K562 (cell line): ENCODE data around the gene ACAT1. TPM values are rescaled to one million over a fixed set of nuclear protein-coding genes. Genes with fewer than 3 reads are reported as not detected.

ENCODE experiments used
- CCNT2 ChIP-seq: IDR thresholded peaks from 2 replicates; pipeline ENCODE4 v1.6.1; 2011; ENCODE audit warnings: borderline replicate concordance, low read depth, mild to moderate bottlenecking, moderate library complexity, mixed read lengths, low read length; ENCODE audit not compliant: insufficient read length; ENCODE audit errors: extremely low read depth
- CHD4 ChIP-seq: fragments of 200-600 bp; sonication (generic); IDR thresholded peaks from 3 replicates; pipeline ENCODE4 v1.6.1; 2012; ENCODE audit warnings: low read depth, mild to moderate bottlenecking, mixed read lengths, low read length, inconsistent platforms; ENCODE audit not compliant: insufficient read depth, insufficient replicate concordance, poor library complexity, severe bottlenecking
- DPF2 ChIP-seq: fragments of 450-650 bp; IDR thresholded peaks from 2 replicates; pipeline ENCODE4 v1.6.1; 2016
- EP400 ChIP-seq: fragments of 450-650 bp; IDR thresholded peaks from 2 replicates; pipeline ENCODE4 v1.6.1; 2017; ENCODE audit warnings: antibody characterized with exemption, mild to moderate bottlenecking, moderate library complexity
- FOXA3 ChIP-seq, 2 experiments: fragments of 450-650 bp in 1 of 2; sonication (generic) in 1 of 2; formaldehyde crosslinking; IDR thresholded peaks in 1 of 2; conservative IDR thresholded peaks in 1 of 2; 2 replicates each; pipeline versions ENCODE4 v1.4.0 to v1.8.0; 2020 to 2022; ENCODE audit warnings: mild to moderate bottlenecking in 2 of 2, missing genetic modification reagents in 1 of 2
- MYC ChIP-seq, 2 experiments: fragments of 250-450 bp in 1 of 2; sonication (Bioruptor Pico) in 1 of 2; IDR thresholded peaks; 2 replicates each; pipeline versions ENCODE4 v1.5.1 to v1.6.1; 2012 to 2021; ENCODE audit warnings: low read depth in 2 of 2, borderline replicate concordance in 1 of 2, improper control_type of control experiment in 1 of 2, low read length in 1 of 2, mild to moderate bottlenecking in 1 of 2, moderate library complexity in 1 of 2
- NFRKB ChIP-seq: fragments of 450-650 bp; IDR thresholded peaks from 2 replicates; pipeline ENCODE4 v1.6.1; 2016; ENCODE audit warnings: low read depth
- OTX1 ChIP-seq: fragments of 450-650 bp; formaldehyde crosslinking; IDR thresholded peaks from 2 replicates; pipeline ENCODE4 v1.4.0; 2022; ENCODE audit warnings: mild to moderate bottlenecking
- POLR2B ChIP-seq: fragments of 450-650 bp; IDR thresholded peaks from 2 replicates; pipeline ENCODE4 v1.6.1; 2018; ENCODE audit warnings: low read depth; ENCODE audit not compliant: partially characterized antibody
- SP1 ChIP-seq: sonication (generic); formaldehyde crosslinking; IDR thresholded peaks from 2 replicates; pipeline ENCODE4 v1.8.1; 2022; ENCODE audit warnings: mild to moderate bottlenecking, missing genetic modification reagents
- SRSF9 ChIP-seq: fragments of 200-400 bp; formaldehyde crosslinking; IDR thresholded peaks from 2 replicates; pipeline ENCODE4 v1.6.1; 2017; ENCODE audit warnings: low read depth, low read length, borderline replicate concordance
- TFAM ChIP-seq: fragments of 250-450 bp; sonication (Bioruptor Pico); conservative IDR thresholded peaks from 2 replicates; pipeline ENCODE4 v1.5.0; 2021; ENCODE audit warnings: mild to moderate bottlenecking, moderate library complexity
- ZC3H8 ChIP-seq: fragments of 450-650 bp; IDR thresholded peaks from 2 replicates; pipeline ENCODE4 v1.6.1; 2017
- ZNF431 ChIP-seq: sonication (generic); formaldehyde crosslinking; IDR thresholded peaks from 2 replicates; pipeline ENCODE4 v1.8.0; 2022; ENCODE audit warnings: mild to moderate bottlenecking, missing genetic modification reagents
- ZNF778 ChIP-seq: fragments of 450-650 bp; formaldehyde crosslinking; IDR thresholded peaks from 2 replicates; pipeline ENCODE4 v1.4.0; 2020; ENCODE audit warnings: mild to moderate bottlenecking, moderate library complexity
- ZNF830 ChIP-seq: fragments of 250-450 bp; sonication (Bioruptor Pico); IDR thresholded peaks from 2 replicates; pipeline ENCODE4 v1.5.0; 2021; ENCODE audit warnings: mild to moderate bottlenecking
- polyA plus RNA-seq, 8 experiments: library from polyadenylated mRNA; depleted of rRNA in 4 of 8; stranded (reverse) in 5 of 8; unstranded in 3 of 8; fragments of >200 nt; fragmentation: Nextera tagmentation in 2 of 8; fragmentation: Illumina TruSeq in 1 of 8; extraction: Ambion mirVana in 2 of 8; extraction: Trizol in 1 of 8; gene quantifications; 2 replicates each; pipeline versions ENCODE4 v1.2.1 to v1.2.3, GENCODE V29; 2011 to 2014; ENCODE audit warnings: inconsistent platforms in 1 of 8, missing spikeins in 1 of 8
- total RNA-seq, 7 experiments: library from RNA; depleted of rRNA in 6 of 7; stranded (reverse); fragments of >200 nt in 6 of 7; fragmentation: Illumina TruSeq in 2 of 7; extraction: Trizol in 2 of 7; gene quantifications; 2 replicates each; pipeline versions ENCODE4 v1.2.1 to v1.2.3, GENCODE V29; 2011 to 2021; ENCODE audit warnings: low replicate concordance in 1 of 7
- TF ChIP-seq, protein P1 (sequence below): fragments of 450-650 bp; IDR thresholded peaks from 2 replicates; pipeline ENCODE4 v1.6.1; 2016
- TF ChIP-seq, protein P2 (sequence below): IDR thresholded peaks from 3 replicates; pipeline ENCODE4 v1.6.1; 2011; ENCODE audit warnings: borderline replicate concordance, mild to moderate bottlenecking, moderate library complexity; ENCODE audit not compliant: insufficient read length; ENCODE audit errors: extremely low read depth
- TF ChIP-seq, protein P3 (sequence below): fragments of 450-650 bp; formaldehyde crosslinking; IDR thresholded peaks from 2 replicates; pipeline ENCODE4 v1.4.0; 2020; ENCODE audit warnings: mild to moderate bottlenecking
- TF ChIP-seq, protein P4 (sequence below): fragments of 250-450 bp; sonication (Bioruptor Pico); IDR thresholded peaks from 2 replicates; pipeline ENCODE4 v1.5.0; 2020; ENCODE audit warnings: mild to moderate bottlenecking

ACAT1 gene
- total and polyA plus RNA-seq, 9 of the 15 experiments (the other 6 are each of a cell fraction or from before 2014, with no cell fraction given), result 65.1 to 204 (median 104) TPM

DNA sequence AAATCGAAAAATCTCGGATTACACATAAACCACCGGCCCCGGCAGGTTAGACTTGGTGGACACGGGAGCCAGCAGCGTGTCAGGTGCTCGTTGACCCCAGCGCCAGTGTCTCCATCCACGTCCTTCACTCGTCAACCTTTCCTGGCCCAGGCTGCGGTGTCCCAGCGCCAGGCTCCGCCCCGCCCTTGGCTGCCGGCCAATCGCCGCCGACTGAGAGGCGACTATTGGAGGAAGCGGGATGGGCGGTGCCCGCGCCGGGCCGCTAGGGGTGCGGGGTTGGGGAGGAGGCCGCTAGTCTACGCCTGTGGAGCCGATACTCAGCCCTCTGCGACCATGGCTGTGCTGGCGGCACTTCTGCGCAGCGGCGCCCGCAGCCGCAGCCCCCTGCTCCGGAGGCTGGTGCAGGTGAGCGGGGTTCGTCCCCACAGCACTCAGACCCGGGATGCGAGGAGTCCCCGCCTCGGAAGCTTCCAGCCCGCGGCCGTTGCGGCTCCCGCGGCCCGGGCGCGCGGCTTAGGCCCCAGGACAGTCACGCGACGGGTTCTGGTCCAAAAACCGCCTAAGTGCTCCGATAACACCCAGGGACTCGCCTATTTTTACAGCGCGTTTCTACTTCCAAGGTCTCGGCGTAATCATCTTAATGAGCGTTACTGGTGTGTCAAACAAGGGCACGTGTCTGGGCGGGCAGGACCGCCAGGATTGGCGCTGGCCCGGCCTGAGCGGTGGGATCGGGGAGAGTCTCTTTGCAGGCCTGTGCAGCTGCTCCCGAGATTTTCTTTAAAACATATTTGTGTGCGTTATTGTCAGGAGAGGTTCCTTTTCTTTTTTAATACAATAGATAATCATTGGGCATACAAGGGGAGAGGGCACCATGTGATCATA lies at the start of gene ACAT1 (continued):
- TF ChIP-seq ZNF830 (CRISPR knock-in tag) (no peak; the same call in 1 of the 2 replicates), ZC3H8 (no peak), OTX1 (CRISPR knock-in tag) (no peak), CHD4 (no peak), ZNF431 (CRISPR knock-in tag) (0 out of 2 replicates have a peak, but pooled peaks have one; percentile 58), FOXA3 (CRISPR knock-in tag; conservative IDR thresholded peaks at IDR 0.05 in 1 of 2, IDR thresholded peaks at IDR 0.05 in 1 of 2) (peak in 1 of 2 experiments; percentile 63; a peak in 1 of 4 replicates), DPF2 (peak; percentile 15; the same call in 1 of the 2 replicates), ZNF778 (CRISPR knock-in tag) (no peak), SP1 (CRISPR knock-in tag) (peak; percentile 94), EP400 (peak; percentile 86), SRSF9 (no peak), POLR2B (peak; percentile 81), MYC (IDR thresholded peaks at IDR 0.05; ENCODE audit: low read depth, low read length) (peak; percentile 81), MYC (CRISPR knock-in tag; IDR thresholded peaks at IDR 0.05; ENCODE audit: borderline replicate concordance, low read depth) (no peak; the same call in 1 of the 2 replicates), CCNT2 (peak; percentile 88), TFAM (CRISPR knock-in tag) (no peak), NFRKB (0 out of 2 replicates have a peak, but pooled peaks have one; percentile 31)
- TF ChIP-seq, protein P1, sequence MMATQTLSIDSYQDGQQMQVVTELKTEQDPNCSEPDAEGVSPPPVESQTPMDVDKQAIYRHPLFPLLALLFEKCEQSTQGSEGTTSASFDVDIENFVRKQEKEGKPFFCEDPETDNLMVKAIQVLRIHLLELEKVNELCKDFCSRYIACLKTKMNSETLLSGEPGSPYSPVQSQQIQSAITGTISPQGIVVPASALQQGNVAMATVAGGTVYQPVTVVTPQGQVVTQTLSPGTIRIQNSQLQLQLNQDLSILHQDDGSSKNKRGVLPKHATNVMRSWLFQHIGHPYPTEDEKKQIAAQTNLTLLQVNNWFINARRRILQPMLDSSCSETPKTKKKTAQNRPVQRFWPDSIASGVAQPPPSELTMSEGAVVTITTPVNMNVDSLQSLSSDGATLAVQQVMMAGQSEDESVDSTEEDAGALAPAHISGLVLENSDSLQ, result peak; percentile 71
- TF ChIP-seq, protein P2, sequence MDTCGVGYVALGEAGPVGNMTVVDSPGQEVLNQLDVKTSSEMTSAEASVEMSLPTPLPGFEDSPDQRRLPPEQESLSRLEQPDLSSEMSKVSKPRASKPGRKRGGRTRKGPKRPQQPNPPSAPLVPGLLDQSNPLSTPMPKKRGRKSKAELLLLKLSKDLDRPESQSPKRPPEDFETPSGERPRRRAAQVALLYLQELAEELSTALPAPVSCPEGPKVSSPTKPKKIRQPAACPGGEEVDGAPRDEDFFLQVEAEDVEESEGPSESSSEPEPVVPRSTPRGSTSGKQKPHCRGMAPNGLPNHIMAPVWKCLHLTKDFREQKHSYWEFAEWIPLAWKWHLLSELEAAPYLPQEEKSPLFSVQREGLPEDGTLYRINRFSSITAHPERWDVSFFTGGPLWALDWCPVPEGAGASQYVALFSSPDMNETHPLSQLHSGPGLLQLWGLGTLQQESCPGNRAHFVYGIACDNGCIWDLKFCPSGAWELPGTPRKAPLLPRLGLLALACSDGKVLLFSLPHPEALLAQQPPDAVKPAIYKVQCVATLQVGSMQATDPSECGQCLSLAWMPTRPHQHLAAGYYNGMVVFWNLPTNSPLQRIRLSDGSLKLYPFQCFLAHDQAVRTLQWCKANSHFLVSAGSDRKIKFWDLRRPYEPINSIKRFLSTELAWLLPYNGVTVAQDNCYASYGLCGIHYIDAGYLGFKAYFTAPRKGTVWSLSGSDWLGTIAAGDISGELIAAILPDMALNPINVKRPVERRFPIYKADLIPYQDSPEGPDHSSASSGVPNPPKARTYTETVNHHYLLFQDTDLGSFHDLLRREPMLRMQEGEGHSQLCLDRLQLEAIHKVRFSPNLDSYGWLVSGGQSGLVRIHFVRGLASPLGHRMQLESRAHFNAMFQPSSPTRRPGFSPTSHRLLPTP, result no peak
- TF ChIP-seq, protein P3, sequence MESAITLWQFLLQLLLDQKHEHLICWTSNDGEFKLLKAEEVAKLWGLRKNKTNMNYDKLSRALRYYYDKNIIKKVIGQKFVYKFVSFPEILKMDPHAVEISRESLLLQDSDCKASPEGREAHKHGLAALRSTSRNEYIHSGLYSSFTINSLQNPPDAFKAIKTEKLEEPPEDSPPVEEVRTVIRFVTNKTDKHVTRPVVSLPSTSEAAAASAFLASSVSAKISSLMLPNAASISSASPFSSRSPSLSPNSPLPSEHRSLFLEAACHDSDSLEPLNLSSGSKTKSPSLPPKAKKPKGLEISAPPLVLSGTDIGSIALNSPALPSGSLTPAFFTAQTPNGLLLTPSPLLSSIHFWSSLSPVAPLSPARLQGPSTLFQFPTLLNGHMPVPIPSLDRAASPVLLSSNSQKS (CRISPR knock-in tag), result no peak
- TF ChIP-seq, protein P4, sequence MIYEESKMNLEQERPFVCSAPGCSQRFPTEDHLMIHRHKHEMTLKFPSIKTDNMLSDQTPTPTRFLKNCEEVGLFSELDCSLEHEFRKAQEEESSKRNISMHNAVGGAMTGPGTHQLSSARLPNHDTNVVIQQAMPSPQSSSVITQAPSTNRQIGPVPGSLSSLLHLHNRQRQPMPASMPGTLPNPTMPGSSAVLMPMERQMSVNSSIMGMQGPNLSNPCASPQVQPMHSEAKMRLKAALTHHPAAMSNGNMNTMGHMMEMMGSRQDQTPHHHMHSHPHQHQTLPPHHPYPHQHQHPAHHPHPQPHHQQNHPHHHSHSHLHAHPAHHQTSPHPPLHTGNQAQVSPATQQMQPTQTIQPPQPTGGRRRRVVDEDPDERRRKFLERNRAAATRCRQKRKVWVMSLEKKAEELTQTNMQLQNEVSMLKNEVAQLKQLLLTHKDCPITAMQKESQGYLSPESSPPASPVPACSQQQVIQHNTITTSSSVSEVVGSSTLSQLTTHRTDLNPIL (CRISPR knock-in tag), result no peak
